Measurements from ENCODE around the gene PRF1. TPM values are rescaled to one million over a fixed set of nuclear protein-coding genes. Genes with fewer than 3 reads are reported as not detected.

Gene PRF1
- total RNA-seq: 1 to 10 TPM in 1 of 4 donors, under 1 TPM in 2, not detected in 1; 0.34 to 2.5 (median 0.70) TPM

GRCh38 chr10:70602665-70603448 is at the start of gene PRF1:
PRF1 (minus strand) TSS chr10:70602741; CDS start chr10:70600902, 1,839 bp downstream.
- Histone ChIP-seq H3K27me3 (no peaks in the 10 kb centered on the region), H3K27ac (no peak within 1 kb of the TSS), H3K9me3 (no peaks in the 10 kb centered on the region), H3K36me3 (no peaks in the 10 kb centered on the region), H3K4me1 (no peaks in the 10 kb centered on the region), H3K4me3 (no peak within 1 kb of the TSS)
- no peak for DNase-seq (ENCODE audit: low spot score in 2 of 2)
- no peak for TF ChIP-seq POLR2AphosphoS5 (IDR thresholded peaks at IDR 0.05)
- no peak for TF ChIP-seq EP300 (IDR thresholded peaks at IDR 0.05)
- no peak for TF ChIP-seq CTCF (IDR thresholded peaks at IDR 0.05)
- no peak for TF ChIP-seq POLR2A (IDR thresholded peaks at IDR 0.05)
- WGBS: 96% methylated on average over 12 of the region's 21 CpGs

- Histone ChIP-seq H3K27ac (no peak overlapping the region), H3K4me1 (peaks cover 10% of the 10 kb centered on the region), H3K27me3 (peaks cover 4% of the 10 kb centered on the region), H3K9me3 (no peaks in the 10 kb centered on the region), H3K4me3 (no peak overlapping the region), H3K36me3 (no peaks in the 10 kb centered on the region)
- DNase-seq (ENCODE audit: low spot score in 2 of 2): no peak
- TF ChIP-seq CTCF (IDR thresholded peaks at IDR 0.05): no peak
- no peak for TF ChIP-seq POLR2A (IDR thresholded peaks at IDR 0.05)
- no peak for TF ChIP-seq EP300 (IDR thresholded peaks at IDR 0.05)
- TF ChIP-seq POLR2AphosphoS5 (IDR thresholded peaks at IDR 0.05): no peak
- 96% methylated on average over 5 of the region's 5 CpGs for WGBS
Measured at GRCh38 chr10:70651661-70652060, 49.1 kb upstream of the PRF1 start.

- no peak for TF ChIP-seq EP300 (IDR thresholded peaks at IDR 0.05)
- no peak for TF ChIP-seq CTCF (IDR thresholded peaks at IDR 0.05)
- no peak for TF ChIP-seq POLR2A (IDR thresholded peaks at IDR 0.05)
- no peak for TF ChIP-seq POLR2AphosphoS5 (IDR thresholded peaks at IDR 0.05)
- DNase-seq (ENCODE audit: low spot score in 2 of 2): no peak
- Histone ChIP-seq H3K4me3 (no peak overlapping the region), H3K27me3 (peaks cover 4% of the 10 kb centered on the region), H3K36me3 (no peaks in the 10 kb centered on the region), H3K27ac (no peak overlapping the region), H3K9me3 (no peaks in the 10 kb centered on the region), H3K4me1 (peaks cover 10% of the 10 kb centered on the region)
- WGBS: 87% methylated on average over 3 of the region's 3 CpGs
Measured at GRCh38 chr10:70650718-70651117, 48.2 kb upstream of the PRF1 start.

- DNase-seq (ENCODE audit: low spot score in 2 of 2): no peak
- Histone ChIP-seq H3K36me3 (no peaks in the 10 kb centered on the region), H3K27ac (no peak overlapping the region), H3K27me3 (peaks cover 4% of the 10 kb centered on the region), H3K9me3 (no peaks in the 10 kb centered on the region), H3K4me1 (peaks cover 10% of the 10 kb centered on the region), H3K4me3 (no peak overlapping the region)
- 89% methylated on average over 3 of the region's 3 CpGs for WGBS
- no peak for TF ChIP-seq POLR2A (IDR thresholded peaks at IDR 0.05)
- TF ChIP-seq CTCF (IDR thresholded peaks at IDR 0.05): no peak
- no peak for TF ChIP-seq EP300 (IDR thresholded peaks at IDR 0.05)
- TF ChIP-seq POLR2AphosphoS5 (IDR thresholded peaks at IDR 0.05): no peak
Measured at GRCh38 chr10:70650104-70650503, 47.6 kb upstream of the PRF1 start.

DNA sequence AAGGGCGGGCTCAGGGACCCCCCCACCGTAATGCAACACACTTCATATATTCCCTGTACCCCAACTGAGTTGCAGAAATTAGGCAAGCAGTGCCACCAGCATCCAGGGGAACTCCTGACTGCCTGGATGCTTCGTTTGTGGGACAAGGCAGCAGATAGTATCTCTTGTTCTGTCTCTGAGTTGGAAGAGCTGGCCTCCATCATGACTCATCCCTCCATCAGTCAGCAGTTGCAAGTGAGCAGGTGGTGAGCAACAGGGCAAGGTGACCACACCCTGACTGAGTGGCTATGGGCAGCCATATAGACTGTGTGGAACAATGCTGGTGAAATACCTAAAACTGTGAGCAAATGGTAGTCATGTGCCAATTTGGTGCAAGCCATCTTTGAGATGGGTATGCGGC is 47.0 kb upstream of the PRF1 start:
- peaks cover 10% of the 10 kb centered on the region for H3K4me1 ChIP-seq
- no peaks in the 10 kb centered on the region for H3K9me3 ChIP-seq
- no peaks in the 10 kb centered on the region for H3K36me3 ChIP-seq
- H3K4me3 ChIP-seq: no peak overlapping the region
- 74% methylated on average over 4 of the region's 4 CpGs for WGBS
- H3K27ac ChIP-seq: no peak overlapping the region
- peaks cover 4% of the 10 kb centered on the region for H3K27me3 ChIP-seq
- no peak for DNase-seq (ENCODE audit: low spot score in 2 of 2)
- TF ChIP-seq POLR2AphosphoS5 (IDR thresholded peaks at IDR 0.05) (no peak), CTCF (IDR thresholded peaks at IDR 0.05) (no peak), POLR2A (IDR thresholded peaks at IDR 0.05) (no peak), EP300 (IDR thresholded peaks at IDR 0.05) (no peak)
